WTC11 (cell line): ENCODE measurements around the gene HMX1. TPM values are rescaled to one million over a fixed set of nuclear protein-coding genes. Genes with fewer than 3 reads are reported as not detected.
A peak's percentile ranks its signal among the peaks of the same experiment; 100 is the strongest.

Experiments used
- ATAC-seq: fragments of 200-7000 bp; cut with Tn5 transposase; 2 replicates; pipeline ENCODE4 v1.10.0; 2021; ENCODE audit warnings: mild to moderate bottlenecking, moderate library complexity
- CTCF ChIA-PET: fragments of 300-600 bp; sonication (Branson Sonifier 250); formaldehyde crosslinking; loops from one replicate; lab custom pipeline; 2021; ENCODE audit warnings: antibody characterized with exemption; lab: Charles Lee
- POLR2A ChIA-PET: fragments of 350-600 bp; sonication (Branson Sonifier 250); formaldehyde crosslinking; loops from one replicate; lab custom pipeline; 2021; ENCODE audit warnings: antibody characterized with exemption; lab: Charles Lee
- DNase-seq: peaks from one replicate; pipeline ENCODE4 v3.0.0; 2021; ENCODE audit warnings: low spot score
- H3K27ac Mint-ChIP-seq: 2 replicates; pipeline ENCODE4 v1.8.0; 2021; ENCODE audit warnings: mixed read lengths
- H3K27me3 Mint-ChIP-seq: 2 replicates; pipeline ENCODE4 v1.8.0; 2021; ENCODE audit warnings: low read depth, mild to moderate bottlenecking, moderate library complexity, mixed read lengths
- H3K36me3 Mint-ChIP-seq: 2 replicates; pipeline ENCODE4 v1.8.0; 2021; ENCODE audit warnings: mixed read lengths
- H3K4me1 Mint-ChIP-seq: 2 replicates; pipeline ENCODE4 v1.8.0; 2022; ENCODE audit warnings: mixed read lengths
- H3K4me3 Mint-ChIP-seq: 2 replicates; pipeline ENCODE4 v1.8.0; 2021; ENCODE audit warnings: mild to moderate bottlenecking, moderate library complexity, mixed read lengths
- H3K9me3 Mint-ChIP-seq: 2 replicates; pipeline ENCODE4 v1.8.0; 2021; ENCODE audit warnings: mixed read lengths
- ATF1 ChIP-seq: sonication (generic); formaldehyde crosslinking; IDR thresholded peaks from 2 replicates; pipeline ENCODE4 v1.8.1; 2023; ENCODE audit warnings: mild to moderate bottlenecking, moderate library complexity, missing genetic modification reagents
- CREB1 ChIP-seq: sonication (generic); formaldehyde crosslinking; IDR thresholded peaks from 2 replicates; pipeline ENCODE4 v1.8.0; 2023; ENCODE audit warnings: mild to moderate bottlenecking, missing genetic modification reagents
- GABPB1 ChIP-seq: sonication (generic); formaldehyde crosslinking; IDR thresholded peaks from 2 replicates; pipeline ENCODE4 v1.8.1; 2023; ENCODE audit warnings: mild to moderate bottlenecking, missing genetic modification reagents
- GRHL2 ChIP-seq: fragments of 250-450 bp; sonication (Bioruptor Pico); IDR thresholded peaks from 2 replicates; pipeline ENCODE4 v1.8.0; 2022; ENCODE audit warnings: mild to moderate bottlenecking, moderate library complexity; ENCODE audit not compliant: insufficient replicate concordance, severe bottlenecking
- GTF2I ChIP-seq: fragments of 250-450 bp; sonication (Bioruptor Pico); conservative IDR thresholded peaks from 2 replicates; pipeline ENCODE4 v1.4.0; 2021; ENCODE audit warnings: mild to moderate bottlenecking
- MYBL2 ChIP-seq: sonication (generic); formaldehyde crosslinking; IDR thresholded peaks from 2 replicates; pipeline ENCODE4 v1.8.1; 2023; ENCODE audit warnings: mild to moderate bottlenecking, moderate library complexity, missing genetic modification reagents
- NFYB ChIP-seq: sonication (generic); formaldehyde crosslinking; conservative IDR thresholded peaks from 2 replicates; pipeline ENCODE4 v1.8.0; 2022; ENCODE audit warnings: low read depth, missing genetic modification reagents
- NR1H2 ChIP-seq: sonication (generic); formaldehyde crosslinking; IDR thresholded peaks from 2 replicates; pipeline ENCODE4 v1.9.0; 2021; ENCODE audit warnings: mild to moderate bottlenecking, moderate library complexity, missing genetic modification reagents
- SMAD3 ChIP-seq: sonication (generic); formaldehyde crosslinking; IDR thresholded peaks from 2 replicates; pipeline ENCODE4 v1.8.0; 2022; ENCODE audit warnings: missing genetic modification reagents, mild to moderate bottlenecking, borderline replicate concordance
- TP53 ChIP-seq: sonication (generic); formaldehyde crosslinking; IDR thresholded peaks from 2 replicates; pipeline ENCODE4 v1.8.1; 2023; ENCODE audit warnings: mild to moderate bottlenecking, missing genetic modification reagents
- ZNF121 ChIP-seq: sonication (generic); formaldehyde crosslinking; IDR thresholded peaks from 2 replicates; pipeline ENCODE4 v1.8.0; 2023; ENCODE audit warnings: missing genetic modification reagents
- total RNA-seq: library from RNA; stranded (reverse); gene quantifications from 3 replicates; pipeline ENCODE4 v1.2.3, GENCODE V29; 2021
- TF ChIP-seq, protein P1 (sequence below): sonication (generic); formaldehyde crosslinking; IDR thresholded peaks from 2 replicates; pipeline ENCODE4 v1.8.1; 2023; ENCODE audit warnings: mild to moderate bottlenecking, missing genetic modification reagents, moderate library complexity
- TF ChIP-seq, protein P2 (sequence below): sonication (generic); formaldehyde crosslinking; IDR thresholded peaks from 2 replicates; pipeline ENCODE4 v1.8.1; 2022; ENCODE audit warnings: low read depth, mild to moderate bottlenecking, moderate library complexity, missing genetic modification reagents, borderline replicate concordance
- TF ChIP-seq, protein P3 (sequence below): sonication (generic); formaldehyde crosslinking; IDR thresholded peaks from 2 replicates; pipeline ENCODE4 v1.8.1; 2022; ENCODE audit warnings: missing genetic modification reagents, borderline replicate concordance
- TF ChIP-seq, protein P4 (sequence below): sonication (generic); formaldehyde crosslinking; IDR thresholded peaks from 2 replicates; pipeline ENCODE4 v1.8.0; 2022; ENCODE audit warnings: mild to moderate bottlenecking, missing genetic modification reagents

HMX1 gene
- total RNA-seq, 1 experiment from 2014 or later = 10.0 TPM

DNA sequence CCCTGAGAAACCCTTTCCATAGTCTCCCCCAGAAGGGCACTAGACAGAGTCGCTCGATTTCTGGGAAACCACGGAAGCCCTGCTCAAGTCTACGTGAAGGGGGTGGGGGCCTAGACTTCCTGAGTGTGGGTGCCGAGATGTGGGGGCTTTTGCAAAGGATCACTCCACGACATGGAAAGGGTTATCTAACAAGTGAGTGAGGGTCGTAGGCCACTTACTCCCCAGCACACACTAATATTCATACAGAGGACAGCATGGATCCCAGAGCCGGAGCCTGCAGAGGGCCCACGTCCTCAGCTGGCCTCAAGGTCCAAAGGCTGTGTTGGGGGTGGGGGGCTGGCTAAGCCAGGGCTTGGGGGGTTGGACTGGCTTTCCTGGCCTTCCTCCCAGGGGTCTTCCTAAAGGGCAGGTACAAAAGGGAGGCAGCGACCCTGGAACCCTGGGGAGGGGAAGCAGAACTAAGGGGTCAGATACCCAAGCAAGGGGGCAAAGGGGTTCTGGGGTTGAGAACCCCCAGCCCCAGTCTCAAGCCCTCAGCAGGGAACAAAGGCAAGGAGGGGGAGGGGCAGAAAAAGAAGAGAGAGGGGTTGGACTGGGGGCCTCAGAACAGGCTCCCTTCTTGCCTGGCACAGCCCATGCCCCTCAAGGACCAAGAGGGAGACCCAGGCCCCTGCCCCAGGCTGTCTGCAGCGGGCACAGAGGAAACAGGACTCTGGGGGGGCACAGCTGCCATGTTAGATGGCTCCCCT is 1.6 kb downstream of the HMX1 start:
- H3K36me3 Mint-ChIP-seq = peaks cover 3% of the 10 kb centered on the region; the same call in 1 of the 2 replicates
- no peak for TF ChIP-seq GTF2I (CRISPR knock-in tag)
- no peak for TF ChIP-seq MYBL2 (CRISPR knock-in tag)
- TF ChIP-seq ZNF121 (CRISPR knock-in tag) = no peak
- TF ChIP-seq CREB1 = no peak
- no peak for TF ChIP-seq ATF1 (CRISPR knock-in tag)
- no peak for TF ChIP-seq GABPB1 (CRISPR knock-in tag)
- no peak for TF ChIP-seq GRHL2
- TF ChIP-seq NFYB (CRISPR knock-in tag) = no peak
- no peak for TF ChIP-seq NR1H2 (CRISPR knock-in tag)
- TF ChIP-seq, protein P1, sequence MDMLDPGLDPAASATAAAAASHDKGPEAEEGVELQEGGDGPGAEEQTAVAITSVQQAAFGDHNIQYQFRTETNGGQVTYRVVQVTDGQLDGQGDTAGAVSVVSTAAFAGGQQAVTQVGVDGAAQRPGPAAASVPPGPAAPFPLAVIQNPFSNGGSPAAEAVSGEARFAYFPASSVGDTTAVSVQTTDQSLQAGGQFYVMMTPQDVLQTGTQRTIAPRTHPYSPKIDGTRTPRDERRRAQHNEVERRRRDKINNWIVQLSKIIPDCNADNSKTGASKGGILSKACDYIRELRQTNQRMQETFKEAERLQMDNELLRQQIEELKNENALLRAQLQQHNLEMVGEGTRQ = no peak
- TF ChIP-seq, protein P2, sequence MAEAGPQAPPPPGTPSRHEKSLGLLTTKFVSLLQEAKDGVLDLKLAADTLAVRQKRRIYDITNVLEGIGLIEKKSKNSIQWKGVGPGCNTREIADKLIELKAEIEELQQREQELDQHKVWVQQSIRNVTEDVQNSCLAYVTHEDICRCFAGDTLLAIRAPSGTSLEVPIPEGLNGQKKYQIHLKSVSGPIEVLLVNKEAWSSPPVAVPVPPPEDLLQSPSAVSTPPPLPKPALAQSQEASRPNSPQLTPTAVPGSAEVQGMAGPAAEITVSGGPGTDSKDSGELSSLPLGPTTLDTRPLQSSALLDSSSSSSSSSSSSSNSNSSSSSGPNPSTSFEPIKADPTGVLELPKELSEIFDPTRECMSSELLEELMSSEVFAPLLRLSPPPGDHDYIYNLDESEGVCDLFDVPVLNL (CRISPR knock-in tag) = no peak
- TF ChIP-seq SMAD3 = no peak
- ATAC-seq = no peak
- peaks cover 91% of the 10 kb centered on the region for H3K27me3 Mint-ChIP-seq
- H3K4me3 Mint-ChIP-seq = peak overlapping the region; percentile 65
- peaks cover 26% of the 10 kb centered on the region for H3K4me1 Mint-ChIP-seq
- DNase-seq = no peak
- CTCF ChIA-PET = interaction anchor here (1.6 to 2.8 kb wide), 2 partner anchors 15 to 182 kb away, joined by 7 to 8 read pairs; no protein-coding TSS in a partner anchor
- POLR2A ChIA-PET = interaction anchor here (0.7 kb wide), 1 partner anchor 17 kb away, joined by 4 read pairs; no protein-coding TSS in a partner anchor
- no peak overlapping the region for H3K27ac Mint-ChIP-seq
- no peaks in the 10 kb centered on the region for H3K9me3 Mint-ChIP-seq

DNA sequence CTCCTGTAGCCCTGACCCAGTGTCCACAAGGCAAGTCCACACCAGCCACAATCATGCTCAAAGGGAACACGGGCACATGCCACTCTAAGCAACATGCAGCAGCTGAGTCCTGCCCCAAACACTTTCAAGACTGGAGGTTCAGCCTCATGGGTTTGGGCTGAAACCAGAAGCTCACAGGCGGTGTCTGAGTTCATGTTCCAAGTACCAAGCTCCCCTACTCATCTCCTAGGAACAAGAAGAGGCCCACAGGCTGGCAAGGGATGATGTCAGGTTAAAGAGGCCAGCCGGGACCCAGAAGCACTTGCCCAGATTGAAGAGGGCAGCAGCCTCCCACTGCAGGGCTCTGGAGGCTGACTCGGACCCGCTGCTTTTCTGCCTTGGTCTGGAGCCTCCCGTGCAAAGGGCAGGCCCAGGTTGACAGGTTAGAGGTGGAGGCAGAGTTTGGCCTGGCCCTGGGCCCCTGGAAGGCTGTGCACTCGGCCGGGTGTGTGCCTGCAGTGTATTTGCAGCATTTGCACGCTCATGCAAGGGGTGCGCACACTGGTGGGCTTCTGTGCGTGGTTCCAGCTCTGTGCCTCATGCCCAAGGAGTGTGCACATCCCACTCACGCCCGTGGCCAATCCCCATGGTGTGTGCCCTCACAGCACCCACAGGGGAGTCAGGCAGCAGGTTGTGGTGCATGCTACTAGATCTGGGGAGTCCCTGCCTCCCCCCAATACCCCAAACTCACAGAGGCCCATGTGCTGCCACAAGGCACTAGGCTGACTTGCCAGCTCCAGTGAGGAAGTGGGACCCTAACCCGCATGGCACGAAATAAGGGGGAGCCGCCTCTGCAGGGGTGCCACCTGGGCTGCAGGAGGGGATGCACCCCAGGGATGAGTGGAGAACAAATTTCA is 2.4 kb downstream of the HMX1 start:
- POLR2A ChIA-PET = interaction anchor here (0.7 kb wide), 1 partner anchor 18 kb away, joined by 4 read pairs; no protein-coding TSS in a partner anchor
- CTCF ChIA-PET = interaction anchor here (1.0 to 1.5 kb wide), 2 partner anchors 10 to 13 kb away, joined by 3 to 4 read pairs; no protein-coding TSS in a partner anchor
- H3K4me1 Mint-ChIP-seq = peaks cover 26% of the 10 kb centered on the region
- H3K36me3 Mint-ChIP-seq = peaks cover 3% of the 10 kb centered on the region; the same call in 1 of the 2 replicates
- H3K4me3 Mint-ChIP-seq = no peak overlapping the region
- no peak overlapping the region for H3K27ac Mint-ChIP-seq
- H3K9me3 Mint-ChIP-seq = no peaks in the 10 kb centered on the region
- DNase-seq = no peak
- TF ChIP-seq TP53 (CRISPR knock-in tag) = no peak
- TF ChIP-seq SMAD3 = no peak
- TF ChIP-seq, protein P3, sequence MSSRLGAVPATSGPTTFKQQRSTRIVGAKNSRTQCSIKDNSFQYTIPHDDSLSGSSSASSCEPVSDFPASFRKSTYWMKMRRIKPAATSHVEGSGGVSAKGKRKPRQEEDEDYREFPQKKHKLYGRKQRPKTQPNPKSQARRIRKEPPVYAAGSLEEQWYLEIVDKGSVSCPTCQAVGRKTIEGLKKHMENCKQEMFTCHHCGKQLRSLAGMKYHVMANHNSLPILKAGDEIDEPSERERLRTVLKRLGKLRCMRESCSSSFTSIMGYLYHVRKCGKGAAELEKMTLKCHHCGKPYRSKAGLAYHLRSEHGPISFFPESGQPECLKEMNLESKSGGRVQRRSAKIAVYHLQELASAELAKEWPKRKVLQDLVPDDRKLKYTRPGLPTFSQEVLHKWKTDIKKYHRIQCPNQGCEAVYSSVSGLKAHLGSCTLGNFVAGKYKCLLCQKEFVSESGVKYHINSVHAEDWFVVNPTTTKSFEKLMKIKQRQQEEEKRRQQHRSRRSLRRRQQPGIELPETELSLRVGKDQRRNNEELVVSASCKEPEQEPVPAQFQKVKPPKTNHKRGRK (CRISPR knock-in tag) = no peak
- TF ChIP-seq, protein P4, sequence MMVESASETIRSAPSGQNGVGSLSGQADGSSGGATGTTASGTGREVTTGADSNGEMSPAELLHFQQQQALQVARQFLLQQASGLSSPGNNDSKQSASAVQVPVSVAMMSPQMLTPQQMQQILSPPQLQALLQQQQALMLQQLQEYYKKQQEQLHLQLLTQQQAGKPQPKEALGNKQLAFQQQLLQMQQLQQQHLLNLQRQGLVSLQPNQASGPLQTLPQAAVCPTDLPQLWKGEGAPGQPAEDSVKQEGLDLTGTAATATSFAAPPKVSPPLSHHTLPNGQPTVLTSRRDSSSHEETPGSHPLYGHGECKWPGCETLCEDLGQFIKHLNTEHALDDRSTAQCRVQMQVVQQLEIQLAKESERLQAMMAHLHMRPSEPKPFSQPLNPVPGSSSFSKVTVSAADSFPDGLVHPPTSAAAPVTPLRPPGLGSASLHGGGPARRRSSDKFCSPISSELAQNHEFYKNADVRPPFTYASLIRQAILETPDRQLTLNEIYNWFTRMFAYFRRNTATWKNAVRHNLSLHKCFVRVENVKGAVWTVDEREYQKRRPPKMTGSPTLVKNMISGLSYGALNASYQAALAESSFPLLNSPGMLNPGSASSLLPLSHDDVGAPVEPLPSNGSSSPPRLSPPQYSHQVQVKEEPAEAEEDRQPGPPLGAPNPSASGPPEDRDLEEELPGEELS (CRISPR knock-in tag) = no peak
- TF ChIP-seq, all 79 proteins: peak for 0
- H3K27me3 Mint-ChIP-seq = peaks cover 91% of the 10 kb centered on the region
- no peak for ATAC-seq
